Renal cortical epithelial cell (primary cell): ENCODE data around the gene ST6GALNAC2. TPM values are rescaled to one million over a fixed set of nuclear protein-coding genes. Genes with fewer than 3 reads are reported as not detected.
"Not testable (repeated sequence)": the region's sequence is repeated elsewhere in the genome, so short reads cannot be mapped to it uniquely, and the experiment has no call there.

ENCODE experiments used
- DNase-seq: peaks from one replicate; pipeline ENCODE4 v3.0.0-alpha.2; 2011; ENCODE audit warnings: low read depth
- total RNA-seq: library from RNA; depleted of rRNA; stranded (reverse); fragments of >200 nt; gene quantifications from 2 replicates; pipeline ENCODE4 v1.2.3, GENCODE V29; 2014

Gene ST6GALNAC2
- total RNA-seq, 1 donor from 2014 or later = 3.5 TPM

DNA sequence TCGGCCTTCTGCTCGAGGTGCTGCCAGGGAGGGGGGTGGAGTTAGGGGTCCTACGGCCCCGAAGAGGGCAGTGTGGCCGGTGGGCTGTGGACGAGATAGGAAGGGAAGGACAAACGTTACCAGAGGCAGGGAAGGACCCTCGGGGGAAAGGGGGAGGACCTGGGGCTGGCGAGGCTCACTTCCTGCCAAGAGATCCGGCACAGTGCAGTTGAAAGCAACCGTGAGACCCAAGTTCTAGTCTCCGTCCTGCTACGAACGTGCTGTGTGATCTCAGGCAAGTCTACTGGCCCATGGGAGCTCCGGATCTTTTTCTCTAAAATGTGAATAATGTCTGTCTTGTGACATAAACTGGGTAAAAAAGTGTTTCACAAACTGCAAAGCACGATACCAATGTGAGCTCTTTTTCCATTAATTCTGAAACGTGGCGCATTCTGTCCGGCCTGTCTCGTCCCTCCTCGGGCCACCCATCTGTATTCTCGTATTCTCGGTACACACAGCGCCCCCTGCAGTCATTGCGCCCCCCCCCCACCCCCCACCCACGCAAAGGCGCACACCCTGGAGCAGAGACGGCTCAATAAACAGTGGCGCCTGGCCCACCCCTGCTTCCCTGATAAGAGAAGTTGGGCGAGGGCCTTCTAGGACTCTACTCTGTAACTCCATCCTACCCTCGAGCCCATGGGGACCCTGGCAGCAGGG is 57.0 kb downstream of the ST6GALNAC2 start:
- DNase-seq = no peak

GRCh38 chr17:76528156-76528527 is 57.5 kb downstream of the ST6GALNAC2 start:
- DNase-seq = no peak

- DNase-seq = peak; percentile 92
Measured at GRCh38 chr17:76527430-76528111, 58.1 kb downstream of the ST6GALNAC2 start.

DNA sequence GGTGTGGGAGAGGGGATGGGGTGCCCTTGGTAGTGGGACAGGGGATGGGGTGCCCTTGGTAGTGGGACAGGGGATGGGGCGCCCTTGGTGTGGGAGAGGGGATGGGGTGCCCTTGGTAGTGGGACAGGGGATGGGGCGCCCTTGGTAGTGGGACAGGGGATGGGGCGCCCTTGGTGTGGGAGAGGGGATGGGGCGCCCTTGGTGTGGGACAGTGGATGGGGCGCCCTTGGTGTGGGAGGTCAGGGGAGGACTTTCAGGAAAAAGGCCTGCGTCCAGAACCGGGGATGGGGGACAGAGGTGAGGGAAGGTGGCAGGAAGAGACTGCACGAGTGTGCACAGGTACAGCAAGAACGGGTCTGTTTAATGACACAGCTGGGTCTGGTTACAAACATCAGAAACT is 58.6 kb downstream of the ST6GALNAC2 start:
- not testable (repeated sequence) for DNase-seq

GRCh38 chr17:76525513-76525833 is 60.2 kb downstream of the ST6GALNAC2 start:
- not testable (repeated sequence) for DNase-seq

DNA sequence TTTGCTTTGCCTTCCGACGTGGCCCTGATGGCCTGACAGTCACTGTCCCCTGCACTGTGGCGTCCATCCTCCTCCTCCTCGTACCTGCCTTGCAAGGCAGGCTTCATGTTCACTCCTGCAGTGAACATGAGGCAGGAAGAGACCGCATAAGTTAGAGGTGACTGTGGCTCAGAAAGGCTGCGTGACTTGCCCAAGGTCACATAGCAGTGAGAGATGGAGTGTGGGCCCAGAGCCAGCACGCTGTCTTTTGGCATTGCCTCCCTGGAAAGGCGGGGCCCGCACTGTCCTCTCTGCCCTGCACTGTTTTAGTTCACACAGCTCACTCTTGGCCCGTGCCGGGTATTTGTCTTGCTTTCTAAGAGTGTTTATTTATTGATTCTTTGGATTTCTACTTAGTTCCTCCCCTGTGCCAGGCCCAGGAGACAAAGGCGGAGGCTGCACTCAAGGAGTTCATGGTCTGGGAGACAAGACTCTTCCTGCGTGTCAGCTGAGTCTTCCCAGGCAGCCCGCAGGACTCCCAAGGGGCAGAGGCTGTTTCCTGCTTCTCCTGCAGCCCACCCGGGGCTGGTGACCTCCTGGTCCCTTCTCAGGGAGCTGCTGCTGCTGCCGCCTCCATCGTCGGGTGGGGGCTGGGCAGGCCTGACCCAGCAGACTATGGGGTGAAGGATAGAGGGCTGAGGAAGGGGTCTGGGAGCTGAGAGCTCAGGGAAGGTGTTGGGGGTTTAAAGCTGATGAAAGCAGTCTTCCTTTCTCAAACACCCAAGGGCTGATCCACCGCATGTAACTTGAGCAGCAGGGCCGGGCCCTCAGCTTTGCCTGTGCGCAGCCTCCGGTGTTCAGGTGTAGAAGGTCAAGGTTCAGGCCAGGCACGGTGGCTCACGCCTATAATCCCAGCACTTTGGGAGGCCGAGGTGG is 60.8 kb downstream of the ST6GALNAC2 start:
- DNase-seq = no peak

DNA sequence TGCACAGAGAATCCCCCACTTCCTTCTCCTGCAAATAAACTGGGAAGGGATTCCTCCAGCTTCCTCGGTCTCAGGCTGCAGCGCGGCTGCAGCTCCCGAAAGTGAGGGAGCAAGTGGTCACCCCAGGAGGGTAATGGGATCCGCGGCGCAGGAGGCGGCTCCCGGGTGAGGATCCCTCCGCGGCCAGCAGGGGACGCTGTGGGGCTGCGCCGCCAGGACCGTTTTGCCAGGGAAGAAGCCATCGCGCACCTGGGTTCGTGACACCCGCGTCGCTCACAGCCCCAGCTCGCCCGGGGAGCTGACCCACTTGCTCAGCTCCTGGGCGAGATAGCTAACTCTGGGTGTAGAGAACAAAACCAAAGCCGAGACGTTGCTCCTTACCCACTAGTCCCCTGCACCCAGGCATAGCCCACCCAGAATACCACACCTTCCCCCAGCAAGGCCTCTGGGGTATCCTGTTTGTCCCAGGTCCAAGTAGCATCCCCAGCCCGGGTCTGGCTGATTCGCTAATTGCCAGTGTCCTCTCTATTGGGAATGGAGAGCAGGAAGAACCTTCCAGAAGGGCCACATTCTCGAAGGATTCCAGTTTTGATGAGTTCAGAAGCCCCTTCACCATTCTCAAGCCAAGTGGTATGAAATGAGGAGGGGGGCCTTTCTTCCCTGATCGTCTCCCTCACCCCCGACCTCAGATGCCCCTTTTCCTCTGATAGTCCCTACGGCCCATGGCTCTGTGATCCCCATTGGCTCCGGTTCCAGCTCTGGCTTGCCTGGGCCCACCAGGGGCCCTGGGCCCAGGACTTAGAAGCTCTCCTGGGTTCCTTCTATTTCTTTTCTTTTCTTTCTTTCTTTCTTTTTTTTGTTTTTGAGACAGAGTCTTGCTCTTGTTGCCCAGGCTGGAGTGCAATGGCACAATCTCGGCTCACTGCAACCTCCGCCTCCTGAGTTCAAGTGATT is 62.3 kb downstream of the ST6GALNAC2 start:
- no peak for DNase-seq

DNA sequence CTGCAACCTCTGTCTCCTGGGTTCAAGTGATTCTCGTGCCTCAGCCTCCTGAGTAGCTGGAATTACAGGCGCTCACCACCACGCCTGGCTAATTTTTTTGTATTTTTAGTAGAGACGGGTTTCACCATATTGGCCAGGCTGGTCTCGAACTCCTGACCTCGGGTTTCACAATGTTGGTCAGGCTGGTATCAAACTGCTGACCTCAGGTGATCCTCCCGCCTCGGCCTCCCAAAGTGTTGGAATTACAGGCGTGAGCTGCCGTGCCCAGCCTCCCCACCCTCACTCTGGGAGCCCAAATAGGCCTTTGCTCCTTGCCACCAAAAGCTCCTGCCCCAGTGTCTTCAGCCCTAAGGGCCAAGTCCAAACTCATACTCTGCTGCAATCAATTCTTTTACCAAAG is 64.0 kb downstream of the ST6GALNAC2 start:
- DNase-seq = not testable (repeated sequence)

DNA sequence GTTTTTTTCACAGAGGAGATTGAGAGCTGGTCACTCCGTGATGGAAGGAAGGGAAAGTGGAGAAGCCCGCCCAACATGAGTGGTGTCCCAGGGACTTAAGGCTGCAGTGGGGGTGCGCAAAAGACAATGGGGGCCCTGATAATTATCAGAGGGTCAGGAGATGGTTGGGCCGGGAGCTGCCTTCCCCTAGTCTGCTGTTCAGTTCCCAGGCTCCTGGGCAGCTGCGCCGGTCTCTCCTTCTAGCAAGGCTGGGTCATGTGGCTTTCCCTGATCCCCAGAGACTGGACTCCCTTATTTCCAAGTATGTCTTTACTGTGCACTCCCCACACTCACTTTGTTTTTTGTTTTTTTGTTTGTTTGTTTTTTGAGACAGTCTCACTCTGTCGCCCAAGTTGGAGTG is 64.4 kb downstream of the ST6GALNAC2 start:
- no peak for DNase-seq

GRCh38 chr17:76519048-76519966 is 66.4 kb downstream of the ST6GALNAC2 start:
- no peak for DNase-seq

GRCh38 chr17:76517638-76518038 is 68.0 kb downstream of the ST6GALNAC2 start:
- peak; percentile 69 for DNase-seq

Other genes starting within 250 kb of the ST6GALNAC2 start
- gene PRPSAP1, start 231.9 kb downstream of the ST6GALNAC2 start, total RNA-seq = 54.5 and 58.5 TPM in 2 replicates
- gene SPHK1, start 201.3 kb downstream of the ST6GALNAC2 start, total RNA-seq = 16.5 and 118 TPM in 2 replicates
- gene UBE2O, start 132.7 kb downstream of the ST6GALNAC2 start, total RNA-seq = 9.9 and 36.8 TPM in 2 replicates
- 0.10 TPM in 1 of 2 replicates, not detected in the other for gene AANAT, start 118.3 kb downstream of the ST6GALNAC2 start, total RNA-seq
- 30.0 and 40.1 TPM in 2 replicates for gene RHBDF2, start 84.4 kb downstream of the ST6GALNAC2 start, total RNA-seq
- 10.3 and 49.8 TPM in 2 replicates for gene CYGB, start 48.2 kb downstream of the ST6GALNAC2 start, total RNA-seq
- gene PRCD, start 45.8 kb downstream of the ST6GALNAC2 start, total RNA-seq = 0.94 and 5.0 TPM in 2 replicates
- gene ST6GALNAC1, start 57.9 kb upstream of the ST6GALNAC2 start, total RNA-seq = 0.52 TPM in 1 of 2 replicates, not detected in the other
- gene MXRA7, start 125.1 kb upstream of the ST6GALNAC2 start, total RNA-seq = 152 and 286 TPM in 2 replicates
- gene JMJD6, start 140.7 kb upstream of the ST6GALNAC2 start, total RNA-seq = 18.2 and 18.4 TPM in 2 replicates
- gene METTL23, start 141.0 kb upstream of the ST6GALNAC2 start, total RNA-seq = 27.0 and 31.6 TPM in 2 replicates
- gene SRSF2, start 151.5 kb upstream of the ST6GALNAC2 start, total RNA-seq = 121 and 147 TPM in 2 replicates
- 21.1 and 23.1 TPM in 2 replicates for gene MFSD11, start 152.3 kb upstream of the ST6GALNAC2 start, total RNA-seq